ENCODE measurements around the gene ZBTB38.

ZBTB38 gene

GRCh38 chr3:141386611-141387111, 18.4 kb downstream of the ZBTB38 start:
- peaks cover 69% of the 10 kb centered on the region for H3K79me2 ChIP-seq (ENCODE audit: control insufficient read depth, insufficient read depth, low read length, unreplicated experiment)
- H3K4me1 ChIP-seq (ENCODE audit: control insufficient read depth, insufficient read depth, low read length, unreplicated experiment), result peaks cover 82% of the 10 kb centered on the region
- no peaks in the 10 kb centered on the region for H3K27me3 ChIP-seq (ENCODE audit: insufficient read depth, low read length)
- H3K4me3 ChIP-seq (ENCODE audit: low read depth, low read length), result peak overlapping the region; percentile 76
- H2AFZ ChIP-seq (ENCODE audit: low read length, unreplicated experiment), result no peak overlapping the region
- peaks cover 25% of the 10 kb centered on the region for H3K36me3 ChIP-seq (ENCODE audit: insufficient read depth, low read length)
- H3K27ac ChIP-seq (ENCODE audit: low read depth, low read length), result peak overlapping the region; percentile 96

GRCh38 chr3:141387516-141387915, 19.2 kb downstream of the ZBTB38 start:
- Histone ChIP-seq H3K36me3 (ENCODE audit: insufficient read depth, low read length) (peaks cover 21% of the 10 kb centered on the region), H3K27ac (ENCODE audit: low read depth, low read length) (peak overlapping the region; percentile 96), H2AFZ (ENCODE audit: low read length, unreplicated experiment) (no peak overlapping the region), H3K4me1 (ENCODE audit: control insufficient read depth, insufficient read depth, low read length, unreplicated experiment) (peaks cover 86% of the 10 kb centered on the region), H3K4me3 (ENCODE audit: low read depth, low read length) (peak overlapping the region; percentile 76), H3K27me3 (ENCODE audit: insufficient read depth, low read length) (no peaks in the 10 kb centered on the region), H3K79me2 (ENCODE audit: control insufficient read depth, insufficient read depth, low read length, unreplicated experiment) (peaks cover 77% of the 10 kb centered on the region)

GRCh38 chr3:141388395-141388794, 20.1 kb downstream of the ZBTB38 start:
- peaks cover 80% of the 10 kb centered on the region for H3K79me2 ChIP-seq (ENCODE audit: control insufficient read depth, insufficient read depth, low read length, unreplicated experiment)
- no peak overlapping the region for H2AFZ ChIP-seq (ENCODE audit: low read length, unreplicated experiment)

GRCh38 chr3:141388823-141389621, 20.7 kb downstream of the ZBTB38 start:
- peak overlapping the region; percentile 96 for H3K27ac ChIP-seq (ENCODE audit: low read depth, low read length)
- H3K4me1 ChIP-seq (ENCODE audit: control insufficient read depth, insufficient read depth, low read length, unreplicated experiment), result peaks cover 73% of the 10 kb centered on the region
- peaks cover 25% of the 10 kb centered on the region; the same call in 1 of the 2 replicates for H3K36me3 ChIP-seq (ENCODE audit: insufficient read depth, low read length)
- H3K79me2 ChIP-seq (ENCODE audit: control insufficient read depth, insufficient read depth, low read length, unreplicated experiment), result peaks cover 78% of the 10 kb centered on the region
- H3K27me3 ChIP-seq (ENCODE audit: insufficient read depth, low read length), result no peaks in the 10 kb centered on the region
- H2AFZ ChIP-seq (ENCODE audit: low read length, unreplicated experiment), result no peak overlapping the region
- H3K4me3 ChIP-seq (ENCODE audit: low read depth, low read length), result peak overlapping the region; percentile 76

More at GRCh38 chr3:141388395-141388794, 20.1 kb downstream of the ZBTB38 start:
- Histone ChIP-seq H3K4me1 (ENCODE audit: control insufficient read depth, insufficient read depth, low read length, unreplicated experiment) (peaks cover 79% of the 10 kb centered on the region), H3K27ac (ENCODE audit: low read depth, low read length) (peak overlapping the region; percentile 96), H3K36me3 (ENCODE audit: insufficient read depth, low read length) (peaks cover 22% of the 10 kb centered on the region; the same call in 1 of the 2 replicates), H3K27me3 (ENCODE audit: insufficient read depth, low read length) (no peaks in the 10 kb centered on the region), H3K4me3 (ENCODE audit: low read depth, low read length) (peak overlapping the region; percentile 76)

- H3K27ac ChIP-seq (ENCODE audit: low read depth, low read length), result peak overlapping the region; percentile 96
Observed at GRCh38 chr3:141389703-141390102, 21.4 kb downstream of the ZBTB38 start.

GRCh38 chr3:141390747-141391146, 22.4 kb downstream of the ZBTB38 start:
- Histone ChIP-seq H3K4me3 (ENCODE audit: low read depth, low read length) (no peak overlapping the region), H3K27me3 (ENCODE audit: insufficient read depth, low read length) (no peaks in the 10 kb centered on the region), H2AFZ (ENCODE audit: low read length, unreplicated experiment) (no peak overlapping the region), H3K79me2 (ENCODE audit: control insufficient read depth, insufficient read depth, low read length, unreplicated experiment) (peaks cover 69% of the 10 kb centered on the region), H3K27ac (ENCODE audit: low read depth, low read length) (peak overlapping the region; percentile 96; the same call in 1 of the 2 replicates), H3K36me3 (ENCODE audit: insufficient read depth, low read length) (peaks cover 33% of the 10 kb centered on the region), H3K4me1 (ENCODE audit: control insufficient read depth, insufficient read depth, low read length, unreplicated experiment) (peaks cover 58% of the 10 kb centered on the region)

More at GRCh38 chr3:141389703-141390102, 21.4 kb downstream of the ZBTB38 start:
- H3K36me3 ChIP-seq (ENCODE audit: insufficient read depth, low read length), result peaks cover 25% of the 10 kb centered on the region
- peaks cover 76% of the 10 kb centered on the region for H3K79me2 ChIP-seq (ENCODE audit: control insufficient read depth, insufficient read depth, low read length, unreplicated experiment)
- no peaks in the 10 kb centered on the region for H3K27me3 ChIP-seq (ENCODE audit: insufficient read depth, low read length)
- peak overlapping the region; percentile 52 for H3K4me3 ChIP-seq (ENCODE audit: low read depth, low read length)
- H3K4me1 ChIP-seq (ENCODE audit: control insufficient read depth, insufficient read depth, low read length, unreplicated experiment), result peaks cover 66% of the 10 kb centered on the region
- H2AFZ ChIP-seq (ENCODE audit: low read length, unreplicated experiment), result no peak overlapping the region

GRCh38 chr3:141391298-141391990, 23.1 kb downstream of the ZBTB38 start:
- H3K79me2 ChIP-seq (ENCODE audit: control insufficient read depth, insufficient read depth, low read length, unreplicated experiment), result peaks cover 62% of the 10 kb centered on the region
- H2AFZ ChIP-seq (ENCODE audit: low read length, unreplicated experiment), result no peak overlapping the region
- no peaks in the 10 kb centered on the region for H3K27me3 ChIP-seq (ENCODE audit: insufficient read depth, low read length)
- H3K4me1 ChIP-seq (ENCODE audit: control insufficient read depth, insufficient read depth, low read length, unreplicated experiment), result peaks cover 56% of the 10 kb centered on the region
- peak overlapping the region; percentile 33 for H3K27ac ChIP-seq (ENCODE audit: low read depth, low read length)
- H3K36me3 ChIP-seq (ENCODE audit: insufficient read depth, low read length), result peaks cover 40% of the 10 kb centered on the region
- no peak overlapping the region for H3K4me3 ChIP-seq (ENCODE audit: low read depth, low read length)

GRCh38 chr3:141391991-141392316, 23.6 kb downstream of the ZBTB38 start:
- Histone ChIP-seq H3K27me3 (ENCODE audit: insufficient read depth, low read length) (no peaks in the 10 kb centered on the region), H3K4me3 (ENCODE audit: low read depth, low read length) (no peak overlapping the region), H2AFZ (ENCODE audit: low read length, unreplicated experiment) (no peak overlapping the region), H3K36me3 (ENCODE audit: insufficient read depth, low read length) (peaks cover 42% of the 10 kb centered on the region), H3K79me2 (ENCODE audit: control insufficient read depth, insufficient read depth, low read length, unreplicated experiment) (peaks cover 57% of the 10 kb centered on the region), H3K4me1 (ENCODE audit: control insufficient read depth, insufficient read depth, low read length, unreplicated experiment) (peaks cover 51% of the 10 kb centered on the region), H3K27ac (ENCODE audit: low read depth, low read length) (no peak overlapping the region; the same call in 1 of the 2 replicates)

GRCh38 chr3:141392416-141392815, 24.1 kb downstream of the ZBTB38 start:
- no peak overlapping the region for H2AFZ ChIP-seq (ENCODE audit: low read length, unreplicated experiment)
- H3K4me1 ChIP-seq (ENCODE audit: control insufficient read depth, insufficient read depth, low read length, unreplicated experiment), result peaks cover 46% of the 10 kb centered on the region
- H3K27ac ChIP-seq (ENCODE audit: low read depth, low read length), result no peak overlapping the region
- H3K4me3 ChIP-seq (ENCODE audit: low read depth, low read length), result no peak overlapping the region
- peaks cover 46% of the 10 kb centered on the region for H3K36me3 ChIP-seq (ENCODE audit: insufficient read depth, low read length)
- no peaks in the 10 kb centered on the region for H3K27me3 ChIP-seq (ENCODE audit: insufficient read depth, low read length)
- H3K79me2 ChIP-seq (ENCODE audit: control insufficient read depth, insufficient read depth, low read length, unreplicated experiment), result peaks cover 56% of the 10 kb centered on the region

GRCh38 chr3:141392897-141393734, 24.8 kb downstream of the ZBTB38 start:
- peaks cover 53% of the 10 kb centered on the region for H3K79me2 ChIP-seq (ENCODE audit: control insufficient read depth, insufficient read depth, low read length, unreplicated experiment)
- no peak overlapping the region for H2AFZ ChIP-seq (ENCODE audit: low read length, unreplicated experiment)
- H3K27ac ChIP-seq (ENCODE audit: low read depth, low read length), result no peak overlapping the region
- no peak overlapping the region for H3K4me3 ChIP-seq (ENCODE audit: low read depth, low read length)
- peaks cover 39% of the 10 kb centered on the region for H3K4me1 ChIP-seq (ENCODE audit: control insufficient read depth, insufficient read depth, low read length, unreplicated experiment)
- H3K36me3 ChIP-seq (ENCODE audit: insufficient read depth, low read length), result peaks cover 53% of the 10 kb centered on the region
- no peaks in the 10 kb centered on the region for H3K27me3 ChIP-seq (ENCODE audit: insufficient read depth, low read length)

Data from ACC112 (cell line).